Renal pelvis (tissue), 4 donors: Measurements from ENCODE around the gene THUMPD1. TPM values are rescaled to one million over a fixed set of nuclear protein-coding genes. Genes with fewer than 3 reads are reported as not detected.
"Not testable (repeated sequence)": the region's sequence is repeated elsewhere in the genome, so short reads cannot be mapped to it uniquely, and the experiment has no call there.

ENCODE experiments used
- DNase-seq: peaks from one replicate; pipeline ENCODE4 v3.0.0-alpha.2; 2013
- polyA plus RNA-seq, 3 donors: library from polyadenylated mRNA; unstranded; fragments of 120-200 nt; gene quantifications; one replicate each; pipeline ENCODE4 v1.2.1, GENCODE V29; 2013; ENCODE audit not compliant: insufficient read length in 3 of 3

The THUMPD1 gene
- polyA plus RNA-seq, 3 donors: 71.4 to 75.1 (median 72.0) TPM

- DNase-seq: not testable (repeated sequence)
These were observed 35.6 kb downstream of the THUMPD1 start for GRCh38 chr16:20705972-20706371.

- DNase-seq: no peak
These were observed 37.3 kb downstream of the THUMPD1 start for GRCh38 chr16:20704281-20704680.

- not testable (repeated sequence) for DNase-seq
These were observed 39.9 kb downstream of the THUMPD1 start for GRCh38 chr16:20701692-20702091.

- DNase-seq: no peak
These were observed 45.0 kb downstream of the THUMPD1 start for GRCh38 chr16:20696618-20697017.

GRCh38 chr16:20695024-20695423 is 46.6 kb downstream of the THUMPD1 start:
- DNase-seq: no peak

- not testable (repeated sequence) for DNase-seq
These were observed 47.5 kb downstream of the THUMPD1 start for GRCh38 chr16:20694096-20694495.

- no peak for DNase-seq
These were observed 52.0 kb downstream of the THUMPD1 start for GRCh38 chr16:20689668-20690067.

GRCh38 chr16:20683812-20684211 is 57.8 kb downstream of the THUMPD1 start:
- no peak for DNase-seq

Other genes with a start within 250 kb of the THUMPD1 start
- 10 to 100 TPM; 62.8 to 79.7 (median 70.7) TPM for gene ACSM2B, start 165.5 kb downstream of the THUMPD1 start, polyA plus RNA-seq
- gene ACSM1, start 44.1 kb downstream of the THUMPD1 start, polyA plus RNA-seq: 1 to 10 TPM; 1.7 to 3.5 (median 2.0) TPM
- gene ACSM3, start 22.2 kb upstream of the THUMPD1 start, polyA plus RNA-seq: 100 to 1,000 TPM; 102 to 118 (median 105) TPM
- gene ERI2, start 64.7 kb upstream of the THUMPD1 start, polyA plus RNA-seq: 10 to 100 TPM; 29.0 to 37.3 (median 34.2) TPM
- gene REXO5, start 64.7 kb upstream of the THUMPD1 start, polyA plus RNA-seq: 1 to 10 TPM; 5.3 to 8.5 (median 5.5) TPM
- gene DCUN1D3, start 158.5 kb upstream of the THUMPD1 start, polyA plus RNA-seq: 10 to 100 TPM in 2 of 3 donors, 1 to 10 TPM in 1; 8.8 to 12.3 (median 11.1) TPM
- 10 to 100 TPM; 46.9 to 48.7 (median 48.1) TPM for gene LYRM1, start 159.0 kb upstream of the THUMPD1 start, polyA plus RNA-seq